NCI-H146 (cell line): Measurements from ENCODE around the gene HIVEP1.

Experiments
- DNase-seq: peaks from one replicate; lab custom pipeline; 2025; lab: John Stamatoyannopoulos, UW

Gene HIVEP1

GRCh38 chr6:12189661-12190060 is 177.5 kb downstream of the HIVEP1 start:
- no peak for DNase-seq

GRCh38 chr6:12190252-12190651 is 178.1 kb downstream of the HIVEP1 start:
- DNase-seq, result no peak

GRCh38 chr6:12196326-12196936 is 184.3 kb downstream of the HIVEP1 start:
- no peak for DNase-seq

GRCh38 chr6:12198851-12199250 is 186.7 kb downstream of the HIVEP1 start:
- DNase-seq, result no peak

GRCh38 chr6:12200015-12200564 is 188.0 kb downstream of the HIVEP1 start:
- DNase-seq, result no peak

- DNase-seq, result no peak
These were observed 188.6 kb downstream of the HIVEP1 start for GRCh38 chr6:12200761-12201160.

GRCh38 chr6:12203001-12203400 is 190.9 kb downstream of the HIVEP1 start:
- no peak for DNase-seq

- DNase-seq, result no peak
These were observed 196.1 kb downstream of the HIVEP1 start for GRCh38 chr6:12208190-12208589.

GRCh38 chr6:12208673-12209072 is 196.6 kb downstream of the HIVEP1 start:
- DNase-seq, result no peak
